Measurements from ENCODE around the gene FXR2. TPM values are rescaled to one million over a fixed set of nuclear protein-coding genes. Genes with fewer than 3 reads are reported as not detected.

Gene FXR2
- polyA plus RNA-seq, 1 donor (not counting 4 experiments of a cell fraction or from before 2014, with no cell fraction given): 30.6 TPM

DNA sequence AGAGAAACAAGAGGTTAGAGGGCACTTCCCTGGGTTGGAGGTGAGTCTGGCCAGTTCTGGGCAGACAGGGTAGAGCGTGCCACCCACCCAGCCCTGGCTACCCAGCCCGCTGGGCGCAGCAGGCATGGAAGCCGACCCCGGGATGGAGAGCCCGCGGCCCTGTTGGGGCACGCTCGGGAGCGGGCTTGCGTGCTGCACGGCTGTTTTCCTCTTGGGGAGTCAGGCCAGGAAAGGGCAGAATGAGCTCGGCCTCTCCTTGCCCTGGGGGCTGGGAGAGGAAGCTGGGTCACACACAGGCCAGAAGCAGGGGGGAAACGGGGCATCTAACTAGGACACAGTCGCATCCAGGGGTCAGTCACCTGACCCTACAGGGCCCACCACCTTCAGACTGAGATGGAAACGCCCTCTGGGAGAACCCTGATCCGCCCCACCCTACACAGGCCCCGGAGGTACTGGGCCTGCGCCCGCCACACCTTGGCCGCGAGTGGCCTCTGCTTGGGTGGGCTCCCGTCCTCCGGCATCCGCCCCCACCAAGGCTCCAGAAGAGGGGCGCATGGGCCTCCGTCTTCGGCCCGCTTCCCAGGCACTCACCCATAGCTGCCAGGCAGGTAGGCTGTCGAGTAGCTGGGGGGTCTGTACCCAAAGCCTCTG lies 26.0 kb downstream of the FXR2 start:
- peak overlapping the region; percentile 91 for H3K9ac ChIP-seq (ENCODE audit: control insufficient read depth, extremely low read depth, insufficient read depth, low read length)
- peak overlapping the region; percentile 97 for H3K4me2 ChIP-seq (ENCODE audit: control insufficient read depth, extremely low read depth, insufficient read depth, low read depth, low read length)
- no peaks in the 10 kb centered on the region for H3K9me3 ChIP-seq (ENCODE audit: control insufficient read depth, low read depth, low read length)
- DNase-seq (ENCODE audit: low read depth, low spot score) (no peak), FAIRE-seq (no peak)
- H3K4me1 ChIP-seq (ENCODE audit: control insufficient read depth, extremely low read depth, insufficient read depth, low read length): peaks cover 37% of the 10 kb centered on the region
- H3K27me3 ChIP-seq (ENCODE audit: control insufficient read depth, extremely low read depth, insufficient read depth, low read length): no peaks in the 10 kb centered on the region
- H3K4me3 ChIP-seq (ENCODE audit: control insufficient read depth in 2 of 3, extremely low read depth in 1 of 3, insufficient read depth in 2 of 3, low read depth in 1 of 3, low read length in 3 of 3): peak overlapping the region; percentile 78 to 98 (median 92)
- peak overlapping the region; percentile 99 for H3K27ac ChIP-seq (ENCODE audit: control insufficient read depth, insufficient read depth, low read length)
- peaks cover 28 to 43% of the 10 kb centered on the region in 2 experiments for H3K36me3 ChIP-seq (ENCODE audit: control insufficient read depth in 2 of 2, extremely low read depth in 1 of 2, insufficient read depth in 2 of 2, low read length in 2 of 2)
- dilution Hi-C loops (cut with MboI; ENCODE audit: extremely low pct_ligation_motif_present, low sequenced_read_pairs): no loop called here
- TF ChIP-seq EZH2 (IDR thresholded peaks at IDR 0.05; ENCODE audit: low read length): no peak
- TF ChIP-seq, protein P1, sequence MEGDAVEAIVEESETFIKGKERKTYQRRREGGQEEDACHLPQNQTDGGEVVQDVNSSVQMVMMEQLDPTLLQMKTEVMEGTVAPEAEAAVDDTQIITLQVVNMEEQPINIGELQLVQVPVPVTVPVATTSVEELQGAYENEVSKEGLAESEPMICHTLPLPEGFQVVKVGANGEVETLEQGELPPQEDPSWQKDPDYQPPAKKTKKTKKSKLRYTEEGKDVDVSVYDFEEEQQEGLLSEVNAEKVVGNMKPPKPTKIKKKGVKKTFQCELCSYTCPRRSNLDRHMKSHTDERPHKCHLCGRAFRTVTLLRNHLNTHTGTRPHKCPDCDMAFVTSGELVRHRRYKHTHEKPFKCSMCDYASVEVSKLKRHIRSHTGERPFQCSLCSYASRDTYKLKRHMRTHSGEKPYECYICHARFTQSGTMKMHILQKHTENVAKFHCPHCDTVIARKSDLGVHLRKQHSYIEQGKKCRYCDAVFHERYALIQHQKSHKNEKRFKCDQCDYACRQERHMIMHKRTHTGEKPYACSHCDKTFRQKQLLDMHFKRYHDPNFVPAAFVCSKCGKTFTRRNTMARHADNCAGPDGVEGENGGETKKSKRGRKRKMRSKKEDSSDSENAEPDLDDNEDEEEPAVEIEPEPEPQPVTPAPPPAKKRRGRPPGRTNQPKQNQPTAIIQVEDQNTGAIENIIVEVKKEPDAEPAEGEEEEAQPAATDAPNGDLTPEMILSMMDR (optimal IDR thresholded peaks at IDR 0.05 in 1 of 3, IDR thresholded peaks at IDR 0.05 in 1 of 3, conservative IDR thresholded peaks at IDR 0.05 in 1 of 3; ENCODE audit: extremely low read depth in 1 of 3, insufficient read depth in 2 of 3, low read length in 3 of 3): no peak
- H4K20me1 ChIP-seq (ENCODE audit: control insufficient read depth, extremely low read depth, insufficient read depth, low read length): no peaks in the 10 kb centered on the region
- H3K9me1 ChIP-seq (ENCODE audit: control insufficient read depth, extremely low read depth, insufficient read depth, low read length): no peaks in the 10 kb centered on the region
- peaks cover 45% of the 10 kb centered on the region for H3K79me2 ChIP-seq (ENCODE audit: control insufficient read depth, insufficient read depth, low read length)
- H2AFZ ChIP-seq (ENCODE audit: control insufficient read depth, low read length): no peak overlapping the region

DNA sequence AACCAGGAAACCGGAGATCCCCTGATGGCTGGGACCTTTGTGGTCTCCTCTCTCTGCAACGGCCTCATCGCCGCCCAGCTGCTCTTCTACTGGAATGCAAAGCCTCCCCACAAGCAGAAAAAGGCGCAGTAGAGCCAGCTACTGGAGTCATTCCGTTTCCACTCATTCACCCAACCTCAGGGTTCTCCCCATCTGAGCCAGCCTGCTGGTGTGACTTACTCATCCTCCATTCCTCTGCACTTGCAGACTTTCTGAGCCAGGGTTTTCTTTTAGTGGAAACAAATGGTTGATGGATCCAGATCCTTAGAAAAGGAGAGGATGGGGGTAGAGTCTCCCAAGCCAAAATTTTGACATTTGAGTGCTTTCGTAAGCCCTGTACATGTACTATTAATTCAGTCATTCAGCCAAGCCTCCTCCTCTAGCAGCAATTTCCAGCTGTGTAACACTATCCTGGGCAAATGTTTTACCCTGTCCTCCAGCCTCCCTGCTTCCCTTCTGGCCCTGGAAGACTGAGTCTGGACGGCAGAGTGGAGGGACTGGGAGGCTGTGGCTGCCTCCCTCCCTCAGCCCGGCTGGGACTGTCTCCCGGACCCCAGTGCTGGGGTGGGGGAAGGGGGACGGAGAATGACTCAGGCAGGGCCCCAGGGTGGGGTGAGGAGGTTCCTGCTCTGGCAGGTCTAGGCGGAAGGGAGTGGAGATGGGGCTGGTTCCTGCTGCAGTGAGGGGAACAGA lies 27.1 kb downstream of the FXR2 start:
- Histone ChIP-seq H3K27ac (ENCODE audit: control insufficient read depth, insufficient read depth, low read length) (peak overlapping the region; percentile 99), H3K9ac (ENCODE audit: control insufficient read depth, extremely low read depth, insufficient read depth, low read length) (peak overlapping the region; percentile 91), H3K4me3 (ENCODE audit: control insufficient read depth in 2 of 3, extremely low read depth in 1 of 3, insufficient read depth in 2 of 3, low read depth in 1 of 3, low read length in 3 of 3) (peak overlapping the region; percentile 78 to 98 (median 92)), H3K9me3 (ENCODE audit: control insufficient read depth, low read depth, low read length) (no peaks in the 10 kb centered on the region), H3K4me1 (ENCODE audit: control insufficient read depth, extremely low read depth, insufficient read depth, low read length) (peaks cover 43% of the 10 kb centered on the region), H2AFZ (ENCODE audit: control insufficient read depth, low read length) (no peak overlapping the region), H3K27me3 (ENCODE audit: control insufficient read depth, extremely low read depth, insufficient read depth, low read length) (no peaks in the 10 kb centered on the region), H3K9me1 (ENCODE audit: control insufficient read depth, extremely low read depth, insufficient read depth, low read length) (no peaks in the 10 kb centered on the region), H3K79me2 (ENCODE audit: control insufficient read depth, insufficient read depth, low read length) (peaks cover 45% of the 10 kb centered on the region), H4K20me1 (ENCODE audit: control insufficient read depth, extremely low read depth, insufficient read depth, low read length) (no peaks in the 10 kb centered on the region), H3K36me3 (ENCODE audit: control insufficient read depth in 2 of 2, extremely low read depth in 1 of 2, insufficient read depth in 2 of 2, low read length in 2 of 2) (peaks cover 21 to 33% of the 10 kb centered on the region in 2 experiments), H3K4me2 (ENCODE audit: control insufficient read depth, extremely low read depth, insufficient read depth, low read depth, low read length) (peak overlapping the region; percentile 97)
- dilution Hi-C loops (cut with MboI; ENCODE audit: extremely low pct_ligation_motif_present, low sequenced_read_pairs): no loop called here
- peak; percentile 87 for FAIRE-seq
- DNase-seq (ENCODE audit: low read depth, low spot score): no peak
- TF ChIP-seq, protein P1 (optimal IDR thresholded peaks at IDR 0.05 in 1 of 3, IDR thresholded peaks at IDR 0.05 in 1 of 3, conservative IDR thresholded peaks at IDR 0.05 in 1 of 3; ENCODE audit: extremely low read depth in 1 of 3, insufficient read depth in 2 of 3, low read length in 3 of 3): peak in 1 of 3 experiments; percentile 26
- TF ChIP-seq EZH2 (IDR thresholded peaks at IDR 0.05; ENCODE audit: low read length): no peak
